ENCODE data around the gene COMMD3. TPM values are rescaled to one million over a fixed set of nuclear protein-coding genes. Genes with fewer than 3 reads are reported as not detected.

The COMMD3 gene
- polyA plus RNA-seq, 1 donor from 2014 or later: 272 TPM

DNA sequence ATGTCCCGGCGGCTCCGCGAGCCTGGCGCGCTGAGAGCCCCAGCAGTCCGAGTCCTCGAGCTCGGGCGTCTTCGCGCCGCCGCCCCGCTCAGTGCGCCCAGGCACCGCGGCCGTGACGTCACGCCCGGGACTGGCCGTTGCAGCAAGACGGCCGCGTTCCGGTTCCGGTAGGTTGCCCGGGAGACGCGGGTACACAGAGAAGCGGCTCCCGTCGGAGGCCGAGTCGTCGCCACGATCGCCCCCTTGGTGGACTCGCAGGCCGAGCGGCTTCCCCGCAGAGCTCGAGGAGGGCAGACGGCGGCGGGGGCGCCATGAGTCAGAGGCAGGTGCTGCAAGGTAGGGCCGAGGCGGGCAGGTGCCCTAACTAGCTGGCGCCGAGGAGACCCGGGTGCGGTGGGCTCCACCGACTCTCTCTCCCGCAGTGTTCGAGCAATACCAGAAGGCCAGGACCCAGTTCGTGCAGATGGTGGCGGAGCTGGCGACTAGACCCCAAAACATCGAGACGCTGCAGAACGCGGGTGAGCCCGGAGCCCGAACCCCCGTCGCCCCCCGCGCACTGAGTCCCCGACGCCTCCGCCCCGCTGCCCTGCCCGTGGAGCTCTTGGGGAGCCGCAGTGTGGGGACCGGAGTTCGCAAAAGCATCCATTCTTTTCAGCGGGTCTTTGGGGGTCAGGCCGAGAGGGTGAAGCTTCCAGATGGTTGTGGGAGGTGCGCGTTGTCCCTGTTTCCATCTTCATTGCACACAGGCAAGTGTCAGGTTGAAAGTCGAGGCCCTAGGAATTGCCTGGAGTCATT is 29.3 kb downstream of the COMMD3 start, which contains the start of gene SPAG6:
SPAG6 (plus strand) TSS at position 196 of the 795 bp plus-strand sequence; CDS start at position 312, 116 bp downstream.
- H3K27me3 ChIP-seq (ENCODE audit: insufficient read depth, low read depth, low read length): peaks cover 73% of the 10 kb centered on the region
- no peaks in the 10 kb centered on the region for H4K20me1 ChIP-seq (ENCODE audit: insufficient read depth)
- TF ChIP-seq SMC3 (conservative IDR thresholded peaks at IDR 0.05; ENCODE audit: poor library complexity): no peak
- peak; percentile 30 for TF ChIP-seq EZH2 (IDR thresholded peaks at IDR 0.05; ENCODE audit: borderline replicate concordance, insufficient read depth, low read length, poor library complexity, severe bottlenecking)
- TF ChIP-seq RAD21 (conservative IDR thresholded peaks at IDR 0.05): peak; percentile 14
- TF ChIP-seq, protein P1, sequence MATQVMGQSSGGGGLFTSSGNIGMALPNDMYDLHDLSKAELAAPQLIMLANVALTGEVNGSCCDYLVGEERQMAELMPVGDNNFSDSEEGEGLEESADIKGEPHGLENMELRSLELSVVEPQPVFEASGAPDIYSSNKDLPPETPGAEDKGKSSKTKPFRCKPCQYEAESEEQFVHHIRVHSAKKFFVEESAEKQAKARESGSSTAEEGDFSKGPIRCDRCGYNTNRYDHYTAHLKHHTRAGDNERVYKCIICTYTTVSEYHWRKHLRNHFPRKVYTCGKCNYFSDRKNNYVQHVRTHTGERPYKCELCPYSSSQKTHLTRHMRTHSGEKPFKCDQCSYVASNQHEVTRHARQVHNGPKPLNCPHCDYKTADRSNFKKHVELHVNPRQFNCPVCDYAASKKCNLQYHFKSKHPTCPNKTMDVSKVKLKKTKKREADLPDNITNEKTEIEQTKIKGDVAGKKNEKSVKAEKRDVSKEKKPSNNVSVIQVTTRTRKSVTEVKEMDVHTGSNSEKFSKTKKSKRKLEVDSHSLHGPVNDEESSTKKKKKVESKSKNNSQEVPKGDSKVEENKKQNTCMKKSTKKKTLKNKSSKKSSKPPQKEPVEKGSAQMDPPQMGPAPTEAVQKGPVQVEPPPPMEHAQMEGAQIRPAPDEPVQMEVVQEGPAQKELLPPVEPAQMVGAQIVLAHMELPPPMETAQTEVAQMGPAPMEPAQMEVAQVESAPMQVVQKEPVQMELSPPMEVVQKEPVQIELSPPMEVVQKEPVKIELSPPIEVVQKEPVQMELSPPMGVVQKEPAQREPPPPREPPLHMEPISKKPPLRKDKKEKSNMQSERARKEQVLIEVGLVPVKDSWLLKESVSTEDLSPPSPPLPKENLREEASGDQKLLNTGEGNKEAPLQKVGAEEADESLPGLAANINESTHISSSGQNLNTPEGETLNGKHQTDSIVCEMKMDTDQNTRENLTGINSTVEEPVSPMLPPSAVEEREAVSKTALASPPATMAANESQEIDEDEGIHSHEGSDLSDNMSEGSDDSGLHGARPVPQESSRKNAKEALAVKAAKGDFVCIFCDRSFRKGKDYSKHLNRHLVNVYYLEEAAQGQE (IDR thresholded peaks at IDR 0.05; ENCODE audit: borderline replicate concordance): no peak
- TF ChIP-seq, protein P2, sequence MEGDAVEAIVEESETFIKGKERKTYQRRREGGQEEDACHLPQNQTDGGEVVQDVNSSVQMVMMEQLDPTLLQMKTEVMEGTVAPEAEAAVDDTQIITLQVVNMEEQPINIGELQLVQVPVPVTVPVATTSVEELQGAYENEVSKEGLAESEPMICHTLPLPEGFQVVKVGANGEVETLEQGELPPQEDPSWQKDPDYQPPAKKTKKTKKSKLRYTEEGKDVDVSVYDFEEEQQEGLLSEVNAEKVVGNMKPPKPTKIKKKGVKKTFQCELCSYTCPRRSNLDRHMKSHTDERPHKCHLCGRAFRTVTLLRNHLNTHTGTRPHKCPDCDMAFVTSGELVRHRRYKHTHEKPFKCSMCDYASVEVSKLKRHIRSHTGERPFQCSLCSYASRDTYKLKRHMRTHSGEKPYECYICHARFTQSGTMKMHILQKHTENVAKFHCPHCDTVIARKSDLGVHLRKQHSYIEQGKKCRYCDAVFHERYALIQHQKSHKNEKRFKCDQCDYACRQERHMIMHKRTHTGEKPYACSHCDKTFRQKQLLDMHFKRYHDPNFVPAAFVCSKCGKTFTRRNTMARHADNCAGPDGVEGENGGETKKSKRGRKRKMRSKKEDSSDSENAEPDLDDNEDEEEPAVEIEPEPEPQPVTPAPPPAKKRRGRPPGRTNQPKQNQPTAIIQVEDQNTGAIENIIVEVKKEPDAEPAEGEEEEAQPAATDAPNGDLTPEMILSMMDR (IDR thresholded peaks at IDR 0.05; ENCODE audit: poor library complexity, severe bottlenecking): no peak
- TF ChIP-seq MXI1 (conservative IDR thresholded peaks at IDR 0.05; ENCODE audit: poor library complexity, severe bottlenecking): no peak
- H3K9me2 ChIP-seq (ENCODE audit: insufficient read depth, low read length): no peaks in the 10 kb centered on the region
- no peaks in the 10 kb centered on the region for H3K36me3 ChIP-seq (ENCODE audit: insufficient read depth, low read length)
- H3K27ac ChIP-seq (ENCODE audit: low read length): no peak within 1 kb of the TSS
- H2AFZ ChIP-seq (ENCODE audit: low read depth, low read length): no peak within 1 kb of the TSS
- H3F3A ChIP-seq (ENCODE audit: insufficient read depth, low read length, poor library complexity, severe bottlenecking): no peaks in the 10 kb centered on the region
- peak within 1 kb of the TSS; percentile 59 for H3K4me3 ChIP-seq (ENCODE audit: low read length)
- H3K9ac ChIP-seq (ENCODE audit: low read length): no peak within 1 kb of the TSS
- H3K79me2 ChIP-seq (replicated peaks; ENCODE audit: insufficient read depth, low read length): no peaks in the 10 kb centered on the region
- H3K4me2 ChIP-seq (ENCODE audit: low read length): no peak within 1 kb of the TSS
- H3K9me3 ChIP-seq (ENCODE audit: low read length): peaks cover 4% of the 10 kb centered on the region

DNA sequence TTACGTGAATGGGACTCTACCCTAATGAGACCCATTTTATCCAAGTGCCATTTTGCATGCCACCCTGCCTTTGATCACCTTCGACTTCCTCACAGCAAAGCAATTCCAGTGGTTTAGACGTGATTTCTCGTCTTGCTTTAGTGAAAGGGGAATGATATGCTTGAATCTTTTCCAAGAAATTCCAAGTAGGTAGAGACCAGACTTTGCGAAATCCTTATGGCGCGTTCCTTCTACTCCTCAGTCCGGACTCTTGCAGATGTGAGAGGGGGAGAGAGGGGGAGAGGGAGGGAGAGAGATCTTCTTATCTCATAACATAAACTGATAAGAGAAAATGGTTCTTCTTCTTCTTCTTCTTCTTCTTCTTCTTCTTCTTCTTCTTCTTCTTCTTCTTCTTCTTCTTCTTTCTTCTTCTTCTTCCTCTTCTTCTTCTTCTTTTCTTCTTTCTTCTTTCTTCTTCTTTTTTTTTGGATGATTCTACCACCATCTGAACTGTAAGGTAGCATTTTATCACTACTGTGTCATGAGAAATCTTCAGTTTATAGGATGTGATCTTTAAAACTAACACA is 30.0 kb downstream of the COMMD3 start:
- H3F3A ChIP-seq (ENCODE audit: insufficient read depth, low read length, poor library complexity, severe bottlenecking): no peaks in the 10 kb centered on the region
- TF ChIP-seq EZH2 (IDR thresholded peaks at IDR 0.05; ENCODE audit: borderline replicate concordance, insufficient read depth, low read length, poor library complexity, severe bottlenecking) (no peak), MXI1 (conservative IDR thresholded peaks at IDR 0.05; ENCODE audit: poor library complexity, severe bottlenecking) (no peak), RAD21 (conservative IDR thresholded peaks at IDR 0.05) (no peak), POLR2AphosphoS5 (IDR thresholded peaks at IDR 0.05) (no peak)
- peaks cover 4% of the 10 kb centered on the region for H3K9me3 ChIP-seq (ENCODE audit: low read length)
- no peaks in the 10 kb centered on the region for H4K20me1 ChIP-seq (ENCODE audit: insufficient read depth)
- no peaks in the 10 kb centered on the region for H3K79me2 ChIP-seq (replicated peaks; ENCODE audit: insufficient read depth, low read length)
- no peak overlapping the region for H3K4me3 ChIP-seq (ENCODE audit: low read length)
- no peak overlapping the region for H3K9ac ChIP-seq (ENCODE audit: low read length)
- H3K4me2 ChIP-seq (ENCODE audit: low read length): no peak overlapping the region
- no peaks in the 10 kb centered on the region for H3K9me2 ChIP-seq (ENCODE audit: insufficient read depth, low read length)
- H3K36me3 ChIP-seq (ENCODE audit: insufficient read depth, low read length): no peaks in the 10 kb centered on the region
- H3K27ac ChIP-seq (ENCODE audit: low read length): no peak overlapping the region
- peaks cover 66% of the 10 kb centered on the region for H3K27me3 ChIP-seq (ENCODE audit: insufficient read depth, low read depth, low read length)
- no peak overlapping the region for H2AFZ ChIP-seq (ENCODE audit: low read depth, low read length)

Measured in neural cell (in vitro differentiated cells).